Mammary epithelial cell (primary cell): ENCODE results near the gene LIMA1.

Experiments
- CTCF ChIP-seq, 2 donors: IDR thresholded peaks in 1 of 2; conservative IDR thresholded peaks in 1 of 2; 2 replicates each; pipeline ENCODE4 v1.5.1; 2011 to 2012; ENCODE audit warnings: inconsistent platforms in 2 of 2, low read length in 2 of 2, mild to moderate bottlenecking in 2 of 2, control low read depth in 1 of 2, low read depth in 1 of 2; ENCODE audit not compliant: insufficient read depth in 1 of 2; ENCODE audit errors: extremely low read depth in 1 of 2
- EZH2 ChIP-seq: IDR thresholded peaks from 2 replicates; pipeline ENCODE4 v1.6.1; 2012; ENCODE audit warnings: low read length, inconsistent platforms, borderline replicate concordance

DNA sequence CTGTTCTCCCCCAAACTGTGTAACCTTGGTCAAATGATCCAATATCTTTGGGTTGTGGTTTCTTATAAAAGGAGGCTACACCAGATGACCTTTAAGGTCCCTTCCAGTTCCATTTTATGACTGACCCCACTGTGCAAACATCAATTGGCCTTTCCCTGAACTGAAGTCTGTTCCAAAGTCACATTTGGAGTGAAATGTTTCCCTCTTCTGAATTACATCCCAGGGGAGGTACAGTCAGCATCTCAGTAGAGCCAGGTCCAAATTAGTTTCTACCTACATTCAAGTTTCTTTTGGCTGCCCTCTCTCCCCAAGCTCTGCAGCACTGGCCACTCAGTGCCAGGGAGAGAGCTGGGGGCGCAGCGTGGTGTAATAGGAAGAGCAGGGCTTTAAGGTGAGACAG lies 34.4 kb downstream of the LIMA1 start:
- TF ChIP-seq CTCF (conservative IDR thresholded peaks at IDR 0.05 in 1 of 2, IDR thresholded peaks at IDR 0.05 in 1 of 2; ENCODE audit: extremely low read depth in 1 of 2, insufficient read depth in 1 of 2, low read depth in 1 of 2, low read length in 2 of 2) (no peak), EZH2 (no peak)
